ENCODE results near the gene RNF208.

DNA sequence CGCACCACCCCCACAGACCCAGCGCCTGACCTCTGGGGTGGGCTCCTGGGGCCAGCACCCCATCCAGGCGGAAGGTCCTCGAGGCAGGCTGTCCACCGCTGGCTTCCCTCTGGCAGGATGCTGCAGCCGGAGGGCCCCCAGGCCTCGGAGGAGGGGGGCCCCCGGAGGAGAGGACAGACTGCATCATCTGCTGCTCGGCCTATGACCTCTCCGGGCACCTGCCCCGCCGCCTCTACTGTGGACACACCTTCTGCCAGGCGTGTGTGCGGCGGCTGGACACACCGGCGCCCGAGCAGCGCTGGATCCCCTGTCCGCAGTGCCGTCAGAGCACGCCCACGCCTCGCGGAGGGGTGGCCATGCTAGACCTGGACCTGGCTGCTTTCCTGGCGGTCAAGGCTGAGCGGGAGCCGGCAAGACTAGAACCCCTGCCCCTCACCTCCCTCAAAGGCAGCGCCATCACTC is 6.5 kb upstream of the RNF208 start:
- TF ChIP-seq, protein P1, sequence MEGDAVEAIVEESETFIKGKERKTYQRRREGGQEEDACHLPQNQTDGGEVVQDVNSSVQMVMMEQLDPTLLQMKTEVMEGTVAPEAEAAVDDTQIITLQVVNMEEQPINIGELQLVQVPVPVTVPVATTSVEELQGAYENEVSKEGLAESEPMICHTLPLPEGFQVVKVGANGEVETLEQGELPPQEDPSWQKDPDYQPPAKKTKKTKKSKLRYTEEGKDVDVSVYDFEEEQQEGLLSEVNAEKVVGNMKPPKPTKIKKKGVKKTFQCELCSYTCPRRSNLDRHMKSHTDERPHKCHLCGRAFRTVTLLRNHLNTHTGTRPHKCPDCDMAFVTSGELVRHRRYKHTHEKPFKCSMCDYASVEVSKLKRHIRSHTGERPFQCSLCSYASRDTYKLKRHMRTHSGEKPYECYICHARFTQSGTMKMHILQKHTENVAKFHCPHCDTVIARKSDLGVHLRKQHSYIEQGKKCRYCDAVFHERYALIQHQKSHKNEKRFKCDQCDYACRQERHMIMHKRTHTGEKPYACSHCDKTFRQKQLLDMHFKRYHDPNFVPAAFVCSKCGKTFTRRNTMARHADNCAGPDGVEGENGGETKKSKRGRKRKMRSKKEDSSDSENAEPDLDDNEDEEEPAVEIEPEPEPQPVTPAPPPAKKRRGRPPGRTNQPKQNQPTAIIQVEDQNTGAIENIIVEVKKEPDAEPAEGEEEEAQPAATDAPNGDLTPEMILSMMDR (conservative IDR thresholded peaks at IDR 0.05; ENCODE audit: low read depth, low read length), result no peak
- TF ChIP-seq CEBPB (IDR thresholded peaks at IDR 0.05; ENCODE audit: low read depth, low read length) (no peak), RAD21 (IDR thresholded peaks at IDR 0.05; ENCODE audit: low read length) (no peak), POLR2A (IDR thresholded peaks at IDR 0.05; ENCODE audit: low read depth, low read length) (no peak), MAFK (IDR thresholded peaks at IDR 0.05; ENCODE audit: low read depth, low read length) (no peak), BHLHE40 (IDR thresholded peaks at IDR 0.05; ENCODE audit: low read depth, low read length) (no peak), RCOR1 (IDR thresholded peaks at IDR 0.05; ENCODE audit: insufficient replicate concordance, low read length) (no peak), RFX5 (IDR thresholded peaks at IDR 0.05; ENCODE audit: low read depth, low read length) (no peak), MAZ (IDR thresholded peaks at IDR 0.05; ENCODE audit: borderline replicate concordance, low read depth, low read length) (no peak), CHD1 (IDR thresholded peaks at IDR 0.05; ENCODE audit: low read depth, low read length) (no peak)
- TF ChIP-seq, protein P2, sequence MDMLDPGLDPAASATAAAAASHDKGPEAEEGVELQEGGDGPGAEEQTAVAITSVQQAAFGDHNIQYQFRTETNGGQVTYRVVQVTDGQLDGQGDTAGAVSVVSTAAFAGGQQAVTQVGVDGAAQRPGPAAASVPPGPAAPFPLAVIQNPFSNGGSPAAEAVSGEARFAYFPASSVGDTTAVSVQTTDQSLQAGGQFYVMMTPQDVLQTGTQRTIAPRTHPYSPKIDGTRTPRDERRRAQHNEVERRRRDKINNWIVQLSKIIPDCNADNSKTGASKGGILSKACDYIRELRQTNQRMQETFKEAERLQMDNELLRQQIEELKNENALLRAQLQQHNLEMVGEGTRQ (IDR thresholded peaks at IDR 0.05; ENCODE audit: low read depth, low read length), result no peak
